GM10266 (cell line): ENCODE results near the gene ATXN2.

Source experiments
- DNase-seq: peaks from one replicate; pipeline ENCODE4 v3.0.0; 2012; ENCODE audit errors: extremely low spot score
- CTCF ChIP-seq: IDR thresholded peaks from 2 replicates; pipeline ENCODE4 v1.5.1; 2012; ENCODE audit warnings: mild to moderate bottlenecking, low read depth; ENCODE audit not compliant: control insufficient read depth, insufficient read depth; ENCODE audit errors: missing control alignments

The ATXN2 gene

GRCh38 chr12:111428081-111428727 is 170.9 kb downstream of the ATXN2 start:
- DNase-seq, result no peak
- no peak for TF ChIP-seq CTCF

DNA sequence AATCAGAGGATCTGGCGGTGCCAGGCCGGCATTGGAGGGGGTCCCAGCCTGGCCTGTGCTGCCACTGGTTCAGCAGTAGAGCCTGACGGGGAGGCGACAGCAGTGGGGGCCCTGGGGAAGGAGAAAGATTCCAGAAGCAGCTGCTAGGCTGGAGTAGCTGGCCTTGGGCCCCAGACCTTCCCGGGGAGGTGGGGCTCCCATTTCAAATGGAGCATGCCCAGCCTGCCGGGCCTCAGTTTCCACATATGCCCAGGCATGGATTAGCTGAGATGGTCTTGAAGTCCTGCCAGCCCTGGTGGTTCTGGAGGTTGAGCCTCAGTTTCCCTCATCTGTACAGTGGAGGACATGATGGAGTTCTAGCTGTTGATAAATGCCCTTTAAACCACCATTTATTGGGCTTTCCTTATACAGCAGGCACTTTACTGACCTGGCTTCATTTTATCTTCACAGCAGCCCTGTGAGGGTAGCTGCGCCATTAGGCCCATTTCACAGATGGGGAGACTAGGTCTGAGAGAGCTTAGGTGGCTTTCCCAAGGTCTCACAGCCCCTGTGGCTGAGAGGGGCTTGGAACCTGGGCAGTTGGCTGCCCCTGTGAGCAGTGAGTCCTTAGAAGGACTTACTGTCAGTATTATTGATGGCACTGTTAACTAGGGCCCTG is 171.6 kb downstream of the ATXN2 start:
- TF ChIP-seq CTCF, result no peak
- DNase-seq, result no peak

DNA sequence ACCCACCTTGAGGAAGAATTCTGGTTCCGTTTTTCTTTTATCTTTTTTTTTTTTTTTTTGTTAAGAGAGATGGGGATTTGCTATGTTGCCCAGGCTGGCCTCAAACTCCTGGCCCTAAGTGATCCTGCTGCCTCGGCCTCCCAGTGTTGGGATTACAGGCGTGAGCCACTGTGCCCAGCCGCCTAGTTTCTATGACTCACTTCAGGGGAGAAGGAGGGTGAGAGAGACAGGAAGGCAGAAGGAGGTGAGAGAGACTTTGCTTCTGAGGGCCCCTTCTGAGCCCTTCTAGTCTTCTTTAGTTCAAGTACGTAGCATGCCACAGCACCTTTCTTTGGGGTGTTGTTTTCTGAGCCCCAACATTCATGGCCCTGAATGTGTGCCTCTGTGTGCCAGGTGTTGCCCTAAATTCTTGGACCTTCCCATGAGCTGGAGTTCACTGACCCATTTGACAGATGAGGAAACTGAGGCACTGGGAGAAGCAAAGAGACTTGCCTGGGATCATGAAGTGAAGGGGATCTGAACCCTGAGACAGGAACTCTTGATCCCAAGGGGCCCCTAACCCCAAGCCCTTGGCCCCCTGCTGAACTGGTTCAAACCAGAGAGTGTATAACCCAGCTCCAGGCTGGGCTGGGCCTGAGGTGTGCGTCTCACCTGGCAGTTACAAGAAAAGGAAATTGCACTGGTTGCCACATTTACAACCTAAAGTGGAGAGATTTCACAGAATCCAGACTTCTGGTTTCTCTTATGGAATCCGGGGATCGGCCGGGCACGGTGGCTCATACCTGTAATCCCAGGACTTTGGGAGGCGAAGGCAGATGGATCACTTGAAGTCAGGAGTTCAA is 172.6 kb downstream of the ATXN2 start:
- TF ChIP-seq CTCF, result no peak
- DNase-seq, result no peak

- TF ChIP-seq CTCF, result no peak
- no peak for DNase-seq
Measured at GRCh38 chr12:111425655-111426054, 173.5 kb downstream of the ATXN2 start.

GRCh38 chr12:111424793-111425251 is 174.3 kb downstream of the ATXN2 start:
- no peak for DNase-seq
- peak; percentile 13 for TF ChIP-seq CTCF

DNA sequence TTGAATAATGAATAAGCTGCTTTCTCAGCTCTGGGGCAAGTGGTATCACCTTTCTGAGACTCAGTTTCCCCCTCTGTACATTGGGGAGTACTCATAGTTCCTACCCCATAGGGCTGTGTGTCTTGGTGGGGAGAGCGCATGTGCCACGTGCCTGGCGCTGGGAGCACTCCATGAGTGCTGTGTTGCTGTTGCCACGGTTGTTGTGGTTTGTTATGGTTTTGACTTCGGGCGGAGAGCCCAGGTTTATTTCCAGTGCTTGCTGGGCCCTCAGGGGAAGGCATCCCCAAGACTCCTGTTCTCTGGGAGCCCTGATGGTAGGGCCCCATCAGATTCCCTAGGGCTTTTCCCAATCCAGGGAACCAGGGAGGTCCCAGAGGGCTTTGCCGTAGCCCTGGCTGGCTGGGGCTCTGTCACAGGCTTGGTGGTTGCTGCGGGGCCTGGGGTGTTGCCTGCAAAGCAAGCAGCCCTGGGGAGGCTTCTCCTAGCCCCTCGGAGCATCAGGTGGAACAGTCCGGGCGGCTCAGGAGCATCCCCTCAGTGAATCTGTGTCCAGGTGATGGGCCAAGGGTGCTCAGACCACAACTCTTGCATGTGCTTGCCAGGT is 174.8 kb downstream of the ATXN2 start:
- TF ChIP-seq CTCF, result no peak
- DNase-seq, result no peak
